SK-N-SH (cell line): ENCODE results near the gene PRKN.

Experiments used
- YY1 ChIP-seq: IDR thresholded peaks from 2 replicates; pipeline ENCODE4 v1.4.0; 2012; ENCODE audit warnings: low read depth, mild to moderate bottlenecking
- TF ChIP-seq, protein P1 (sequence below): fragments of 150-350 bp; IDR thresholded peaks from 2 replicates; pipeline ENCODE4 v1.6.1; 2017; ENCODE audit warnings: antibody characterized with exemption, low read length, low read depth, borderline replicate concordance

DNA sequence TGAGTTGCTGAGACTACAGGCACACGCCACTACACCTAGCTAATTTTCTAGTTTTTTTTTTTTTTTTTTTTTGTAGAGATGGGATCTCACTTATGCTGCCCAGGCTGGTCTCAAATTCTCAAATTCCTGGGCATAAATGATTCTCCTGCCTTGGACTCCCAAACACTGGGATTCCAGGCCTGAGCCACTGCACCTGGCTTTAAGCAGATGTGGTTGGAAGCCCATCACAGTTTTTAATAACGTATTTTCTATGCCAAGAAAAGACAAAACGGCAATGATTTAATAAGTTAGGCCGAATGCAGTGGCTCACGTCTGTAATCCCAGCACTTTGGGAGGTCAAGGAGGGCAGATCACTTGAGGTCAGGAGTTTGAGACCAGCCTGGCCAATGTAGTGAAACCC lies 456.6 kb downstream of the PRKN start:
- TF ChIP-seq, protein P1, sequence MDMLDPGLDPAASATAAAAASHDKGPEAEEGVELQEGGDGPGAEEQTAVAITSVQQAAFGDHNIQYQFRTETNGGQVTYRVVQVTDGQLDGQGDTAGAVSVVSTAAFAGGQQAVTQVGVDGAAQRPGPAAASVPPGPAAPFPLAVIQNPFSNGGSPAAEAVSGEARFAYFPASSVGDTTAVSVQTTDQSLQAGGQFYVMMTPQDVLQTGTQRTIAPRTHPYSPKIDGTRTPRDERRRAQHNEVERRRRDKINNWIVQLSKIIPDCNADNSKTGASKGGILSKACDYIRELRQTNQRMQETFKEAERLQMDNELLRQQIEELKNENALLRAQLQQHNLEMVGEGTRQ = no peak
- TF ChIP-seq YY1 = no peak
